Measurements from ENCODE around the gene AARS2. TPM values are rescaled to one million over a fixed set of nuclear protein-coding genes. Genes with fewer than 3 reads are reported as not detected.

The AARS2 gene
- total and polyA plus RNA-seq, 2 of the 4 experiments (the other 2 are of a cell fraction): 9.1 to 10.4 TPM

DNA sequence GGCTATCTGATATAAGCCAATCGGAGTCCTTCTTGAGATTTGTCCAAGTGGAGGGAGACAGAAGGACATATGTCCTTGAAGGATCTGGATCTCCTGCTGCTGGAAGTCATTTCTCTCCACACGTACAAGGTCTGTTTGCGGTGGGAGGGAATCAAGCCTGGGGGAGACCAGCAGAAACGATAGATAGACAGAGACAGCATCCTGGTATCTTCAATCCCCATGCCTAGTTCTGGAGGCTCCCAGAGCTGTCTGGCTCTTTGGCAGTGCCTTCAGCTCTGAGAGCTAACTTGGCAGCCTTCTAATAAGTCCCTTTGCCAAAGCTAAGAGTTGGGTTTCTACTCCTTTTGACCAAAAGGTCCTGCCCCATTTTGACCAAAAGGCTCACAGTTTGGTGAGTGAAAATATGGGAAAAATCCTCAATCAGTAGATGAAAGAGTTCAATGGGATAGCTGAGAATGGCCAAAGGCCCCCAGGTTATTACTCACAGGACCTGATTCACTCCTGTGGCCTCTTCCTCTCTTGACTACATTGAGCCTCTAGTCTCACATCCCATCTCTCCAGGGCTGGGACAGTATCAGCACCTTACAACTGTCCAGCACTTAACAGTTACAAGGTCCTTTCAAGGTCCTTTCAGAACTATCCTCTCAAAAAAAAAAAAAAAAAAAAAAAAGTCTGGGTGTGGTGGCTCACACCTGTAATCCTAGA lies 20.3 kb downstream of the AARS2 start:
- no peaks in the 10 kb centered on the region for H3K4me1 ChIP-seq (ENCODE audit: control insufficient read depth, insufficient read depth, low read length)
- DNase-seq: no peak
- no peaks in the 10 kb centered on the region for H3K9me3 ChIP-seq (ENCODE audit: control insufficient read depth, insufficient read depth, low read length)
- ChIA-PET CTCF (interaction anchor here (0.7 kb wide), 1 partner anchor 25 kb away, joined by 3 read pairs; no protein-coding TSS in a partner anchor), POLR2A (ENCODE audit: unreplicated experiment) (no interaction called here)
- H3K4me2 ChIP-seq (ENCODE audit: low read depth, low read length): no peak overlapping the region
- H3K36me3 ChIP-seq (ENCODE audit: control insufficient read depth, insufficient read depth, low read length): no peaks in the 10 kb centered on the region
- no peak overlapping the region for H2AK9ac ChIP-seq (replicated peaks; ENCODE audit: low read depth, low read length, poor library complexity)
- no peak overlapping the region for H3K56ac ChIP-seq (ENCODE audit: extremely low read depth, insufficient read depth, low read length)
- ATAC-seq (ENCODE audit: low read depth): no peak
- H4K5ac ChIP-seq (ENCODE audit: low read depth, low read length): no peak overlapping the region
- no peak overlapping the region for H4K8ac ChIP-seq (ENCODE audit: low read depth in 2 of 2, low read length in 2 of 2)
- BruUV-seq (replicated peaks): no TSS peak
- H3K18ac ChIP-seq (ENCODE audit: low read depth, low read length): no peak overlapping the region
- H3K27me3 ChIP-seq (ENCODE audit: control insufficient read depth, insufficient read depth, low read length): peaks cover 63% of the 10 kb centered on the region
- no peak overlapping the region for H3K9ac ChIP-seq (ENCODE audit: low read depth, low read length)
- no peaks in the 10 kb centered on the region for H3K79me1 ChIP-seq (ENCODE audit: low read depth in 1 of 2, low read length in 2 of 2)
- H3K4me3 ChIP-seq (ENCODE audit: insufficient read depth, low read depth, low read length): no peak overlapping the region
- dilution Hi-C loops (cut with HindIII; ENCODE audit: low sequenced_read_pairs, unreplicated experiment): no loop called here
- no peak overlapping the region for H2BK20ac ChIP-seq (ENCODE audit: low read depth, low read length)
- H3K14ac ChIP-seq (replicated peaks; ENCODE audit: low read depth, low read length): no peak overlapping the region
- WGBS, 2 experiments (ENCODE audit: extremely low coverage in 2 of 2, insufficient read length in 1 of 2): no CpG with 5 or more reads among the region's 4 CpGs
- H3K23ac ChIP-seq (ENCODE audit: low read depth, low read length): no peak overlapping the region
- H4K20me1 ChIP-seq (ENCODE audit: insufficient read depth, low read length): no peaks in the 10 kb centered on the region
- H2AFZ ChIP-seq (replicated peaks; ENCODE audit: low read length, poor library complexity): no peak overlapping the region
- H2BK15ac ChIP-seq (ENCODE audit: low read depth, low read length): no peak overlapping the region
- H2AK5ac ChIP-seq (ENCODE audit: low read depth, low read length): no peak overlapping the region
- intact Hi-C loops (cut with micrococcal nuclease): no loop called here
- no peak overlapping the region for H2BK5ac ChIP-seq (ENCODE audit: low read depth, low read length, poor library complexity, severe bottlenecking)
- no peak overlapping the region for H3K27ac ChIP-seq (ENCODE audit: insufficient read depth, low read length)
- TF ChIP-seq SMC3 (IDR thresholded peaks at IDR 0.05; ENCODE audit: low read depth, low read length) (no peak), MAFK (IDR thresholded peaks at IDR 0.05; ENCODE audit: low read depth, low read length) (no peak), MXI1 (IDR thresholded peaks at IDR 0.05; ENCODE audit: borderline replicate concordance, low read depth, low read length) (no peak), RFX5 (IDR thresholded peaks at IDR 0.05; ENCODE audit: low read depth, low read length) (no peak), FOS (IDR thresholded peaks at IDR 0.05; ENCODE audit: low read depth, low read length) (no peak), POLR2A (IDR thresholded peaks at IDR 0.05; ENCODE audit: low read depth, low read length) (no peak), CHD1 (IDR thresholded peaks at IDR 0.05; ENCODE audit: low read depth, low read length) (no peak), BHLHE40 (IDR thresholded peaks at IDR 0.05; ENCODE audit: low read depth, low read length) (no peak), RCOR1 (IDR thresholded peaks at IDR 0.05; ENCODE audit: insufficient replicate concordance, low read length) (no peak), CEBPB (IDR thresholded peaks at IDR 0.05; ENCODE audit: low read depth, low read length) (no peak), MAZ (IDR thresholded peaks at IDR 0.05; ENCODE audit: borderline replicate concordance, low read depth, low read length) (no peak)
- TF ChIP-seq, protein P1, sequence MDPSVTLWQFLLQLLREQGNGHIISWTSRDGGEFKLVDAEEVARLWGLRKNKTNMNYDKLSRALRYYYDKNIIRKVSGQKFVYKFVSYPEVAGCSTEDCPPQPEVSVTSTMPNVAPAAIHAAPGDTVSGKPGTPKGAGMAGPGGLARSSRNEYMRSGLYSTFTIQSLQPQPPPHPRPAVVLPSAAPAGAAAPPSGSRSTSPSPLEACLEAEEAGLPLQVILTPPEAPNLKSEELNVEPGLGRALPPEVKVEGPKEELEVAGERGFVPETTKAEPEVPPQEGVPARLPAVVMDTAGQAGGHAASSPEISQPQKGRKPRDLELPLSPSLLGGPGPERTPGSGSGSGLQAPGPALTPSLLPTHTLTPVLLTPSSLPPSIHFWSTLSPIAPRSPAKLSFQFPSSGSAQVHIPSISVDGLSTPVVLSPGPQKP (IDR thresholded peaks at IDR 0.05; ENCODE audit: borderline replicate concordance, low read depth, low read length): no peak
- TF ChIP-seq, protein P2, sequence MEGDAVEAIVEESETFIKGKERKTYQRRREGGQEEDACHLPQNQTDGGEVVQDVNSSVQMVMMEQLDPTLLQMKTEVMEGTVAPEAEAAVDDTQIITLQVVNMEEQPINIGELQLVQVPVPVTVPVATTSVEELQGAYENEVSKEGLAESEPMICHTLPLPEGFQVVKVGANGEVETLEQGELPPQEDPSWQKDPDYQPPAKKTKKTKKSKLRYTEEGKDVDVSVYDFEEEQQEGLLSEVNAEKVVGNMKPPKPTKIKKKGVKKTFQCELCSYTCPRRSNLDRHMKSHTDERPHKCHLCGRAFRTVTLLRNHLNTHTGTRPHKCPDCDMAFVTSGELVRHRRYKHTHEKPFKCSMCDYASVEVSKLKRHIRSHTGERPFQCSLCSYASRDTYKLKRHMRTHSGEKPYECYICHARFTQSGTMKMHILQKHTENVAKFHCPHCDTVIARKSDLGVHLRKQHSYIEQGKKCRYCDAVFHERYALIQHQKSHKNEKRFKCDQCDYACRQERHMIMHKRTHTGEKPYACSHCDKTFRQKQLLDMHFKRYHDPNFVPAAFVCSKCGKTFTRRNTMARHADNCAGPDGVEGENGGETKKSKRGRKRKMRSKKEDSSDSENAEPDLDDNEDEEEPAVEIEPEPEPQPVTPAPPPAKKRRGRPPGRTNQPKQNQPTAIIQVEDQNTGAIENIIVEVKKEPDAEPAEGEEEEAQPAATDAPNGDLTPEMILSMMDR (conservative IDR thresholded peaks at IDR 0.05; ENCODE audit: low read depth, low read length): no peak
- no peaks in the 10 kb centered on the region; the same call in 1 of the 2 replicates for H3K9me1 ChIP-seq (ENCODE audit: insufficient read depth, low read length)
- in situ Hi-C loops (cut with MboI; ENCODE audit: low sequenced_read_pairs): no loop called here
- no peak overlapping the region for H4K91ac ChIP-seq (ENCODE audit: insufficient read depth, low read depth, low read length)
- H3K4ac ChIP-seq (ENCODE audit: low read depth, low read length): no peak overlapping the region
- no peak overlapping the region for H2BK120ac ChIP-seq (ENCODE audit: low read depth, low read length)

All from IMR-90 (cell line).